Heart left ventricle (tissue), 13 donors: ENCODE results near the gene EEF2K.

Source experiments
- POLR2A ChIP-seq, 2 donors: fragments of 450-650 bp; IDR thresholded peaks; one replicate each; pipeline ENCODE4 v1.6.1; 2017; ENCODE audit warnings: antibody characterized with exemption in 2 of 2, mild to moderate bottlenecking in 2 of 2, moderate library complexity in 2 of 2
- TF ChIP-seq, protein P1 (sequence below), 12 donors: fragments of 200-600 bp; sonication (generic) in 4 of 12; IDR thresholded peaks; one replicate each; pipeline versions ENCODE4 v1.5.0 to v1.8.0; 2018 to 2022; ENCODE audit warnings: antibody characterized with exemption in 12 of 12, mild to moderate bottlenecking in 5 of 12
- donor health status: ischemic (EF 13 %, LVEDD 7.1; RV severe dilation, severe dysfunction).
- donor health status: DM: no; HTN: yes; CAD: no.
- donor health status: DM: no; HTN: no; CAD: no.
- donor health status: ischemic (EF 25% LVEDD 6.9; RV normal size, moderate dysfunction).
- donor health status: ischemic (EF 25% LVEDD 5.7; RV mildly dilated, moderate dysfunction).
- donor health status: ischemic (EF 35%, LVEDD 5.7; RV mildly dilated, moderate dysfunction).
- donor health status: nonischemic (EF 11% LVEDD 7.7; RV severe dilation, severe dysfunction).
- donor health status: DM: yes; HTN: yes; CAD: no.
- donor health status: PGD.
- donor health status: ischemic (EF 29% LVEDD 5.4; RV normal size, mild dysfunction).
- donor health status: nonischemic (EF 23%, LVEDD 6.1; RV moderate dilation, normal function).

DNA sequence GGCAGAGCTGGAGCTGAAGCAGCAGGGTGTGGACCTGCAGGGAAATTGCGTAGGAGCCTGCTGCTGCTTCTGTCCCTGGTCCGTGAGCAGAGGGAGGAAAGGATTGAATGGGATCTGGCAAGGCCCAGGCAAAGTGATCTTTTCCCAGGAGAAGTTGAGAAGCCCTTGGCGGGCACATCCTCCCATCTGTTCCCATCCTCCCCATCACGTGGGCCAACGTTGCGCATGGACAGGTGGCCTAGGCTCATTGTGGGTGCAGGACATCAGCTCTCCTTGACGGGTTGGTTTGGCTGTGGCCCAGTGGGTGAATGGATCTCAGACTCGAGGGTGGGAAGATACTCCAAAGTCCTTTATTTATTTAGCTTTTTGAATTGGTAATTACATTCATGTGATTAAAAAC, 61.7 kb downstream of the EEF2K start:
- TF ChIP-seq POLR2A (IDR thresholded peaks at IDR 0.05), result no peak
- TF ChIP-seq, protein P1, sequence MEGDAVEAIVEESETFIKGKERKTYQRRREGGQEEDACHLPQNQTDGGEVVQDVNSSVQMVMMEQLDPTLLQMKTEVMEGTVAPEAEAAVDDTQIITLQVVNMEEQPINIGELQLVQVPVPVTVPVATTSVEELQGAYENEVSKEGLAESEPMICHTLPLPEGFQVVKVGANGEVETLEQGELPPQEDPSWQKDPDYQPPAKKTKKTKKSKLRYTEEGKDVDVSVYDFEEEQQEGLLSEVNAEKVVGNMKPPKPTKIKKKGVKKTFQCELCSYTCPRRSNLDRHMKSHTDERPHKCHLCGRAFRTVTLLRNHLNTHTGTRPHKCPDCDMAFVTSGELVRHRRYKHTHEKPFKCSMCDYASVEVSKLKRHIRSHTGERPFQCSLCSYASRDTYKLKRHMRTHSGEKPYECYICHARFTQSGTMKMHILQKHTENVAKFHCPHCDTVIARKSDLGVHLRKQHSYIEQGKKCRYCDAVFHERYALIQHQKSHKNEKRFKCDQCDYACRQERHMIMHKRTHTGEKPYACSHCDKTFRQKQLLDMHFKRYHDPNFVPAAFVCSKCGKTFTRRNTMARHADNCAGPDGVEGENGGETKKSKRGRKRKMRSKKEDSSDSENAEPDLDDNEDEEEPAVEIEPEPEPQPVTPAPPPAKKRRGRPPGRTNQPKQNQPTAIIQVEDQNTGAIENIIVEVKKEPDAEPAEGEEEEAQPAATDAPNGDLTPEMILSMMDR (IDR thresholded peaks at IDR 0.05), result no peak
